Heart left ventricle (tissue), 16 donors: ENCODE data around the gene SPECC1. TPM values are rescaled to one million over a fixed set of nuclear protein-coding genes. Genes with fewer than 3 reads are reported as not detected.
"Not testable (repeated sequence)": the region's sequence is repeated elsewhere in the genome, so short reads cannot be mapped to it uniquely, and the experiment has no call there.

ENCODE experiments used
- ATAC-seq, 4 donors: fragments of 200-7000 bp; cut with Tn5 transposase; one replicate each; pipeline ENCODE4 v1.9.1; 2020 to 2022; ENCODE audit warnings: moderate library complexity in 4 of 4, mild to moderate bottlenecking in 3 of 4, moderate number of reproducible peaks in 1 of 4
- DNase-seq, 5 donors: peaks; one replicate each; pipeline ENCODE4 v3.0.0-alpha.2; 2020
- H3K27ac ChIP-seq, 12 donors: fragments of 200-600 bp; sonication (generic) in 4 of 12; one replicate each; pipeline versions ENCODE4 v1.5.0 to v1.8.0; 2016 to 2022; ENCODE audit warnings: mild to moderate bottlenecking in 2 of 12
- H3K27me3 ChIP-seq, 9 donors: fragments of 200-600 bp; sonication (generic) in 2 of 9; one replicate each; pipeline versions ENCODE4 v1.5.1 to v1.8.0; 2016 to 2022; ENCODE audit warnings: mild to moderate bottlenecking in 3 of 9
- H3K36me3 ChIP-seq, 9 donors: fragments of 200-600 bp; sonication (generic) in 2 of 9; one replicate each; pipeline versions ENCODE4 v1.5.0 to v1.8.0; 2018 to 2022; ENCODE audit warnings: mild to moderate bottlenecking in 2 of 9
- H3K4me1 ChIP-seq, 12 donors: fragments of 200-600 bp; sonication (generic) in 4 of 12; one replicate each; pipeline versions ENCODE4 v1.5.0 to v1.8.0; 2016 to 2022; ENCODE audit warnings: mild to moderate bottlenecking in 3 of 12
- H3K4me3 ChIP-seq, 12 donors: fragments of 200-600 bp; sonication (generic) in 4 of 12; one replicate each; pipeline versions ENCODE4 v1.5.0 to v1.8.0; 2017 to 2022; ENCODE audit warnings: mild to moderate bottlenecking in 9 of 12, moderate library complexity in 4 of 12
- H3K9me3 ChIP-seq, 12 donors: fragments of 200-600 bp; sonication (generic) in 4 of 12; one replicate each; pipeline versions ENCODE4 v1.5.0 to v1.8.0; 2016 to 2022; ENCODE audit warnings: mild to moderate bottlenecking in 1 of 12
- POLR2A ChIP-seq, 2 donors: fragments of 450-650 bp; IDR thresholded peaks; one replicate each; pipeline ENCODE4 v1.6.1; 2017; ENCODE audit warnings: antibody characterized with exemption in 2 of 2, mild to moderate bottlenecking in 2 of 2, moderate library complexity in 2 of 2
- WGBS, 4 donors: extraction: QIAGEN DNeasy Blood & Tissue Kit in 2 of 4; methylation state at CpG; one replicate each; pipeline versions ENCODE4 v1.1.5 to v1.1.7; 2013 to 2018; 5-methylcytosine and 5-hydroxymethylcytosine counted together
- intact Hi-C, 10 donors: fragments of 100-400 bp; cut with DNase I; formaldehyde crosslinking; loops; one replicate each; pipeline versions ENCODE4 v1.11.1 to v1.14.2; 2022
- polyA plus RNA-seq, 2 donors: library from polyadenylated mRNA; stranded (reverse); fragments of 200-250 nt; gene quantifications; one replicate each; pipeline ENCODE4 v1.2.3, GENCODE V29; 2013
- total RNA-seq, 9 donors: library from RNA; depleted of rRNA in 2 of 9; stranded (reverse); fragments of >200 nt in 2 of 9; fragmentation: NEBNext Ultra II Directional in 3 of 9; extraction: Animal tissue kit (Norgen Biotek cat#: 25700) in 3 of 9; gene quantifications; one replicate each; pipeline versions ENCODE4 v1.1.0 to v1.2.4, GENCODE V29; 2016 to 2023
- TF ChIP-seq, protein P1 (sequence below), 12 donors: fragments of 200-600 bp; sonication (generic) in 4 of 12; IDR thresholded peaks; one replicate each; pipeline versions ENCODE4 v1.5.0 to v1.8.0; 2018 to 2022; ENCODE audit warnings: antibody characterized with exemption in 12 of 12, mild to moderate bottlenecking in 5 of 12
- donor health status: ischemic (EF 13 %, LVEDD 7.1; RV severe dilation, severe dysfunction).
- donor health status: healthy with polysubstance abuse.
- donor health status: DM: no; HTN: yes; CAD: no.
- donor health status: DM: no; HTN: no; CAD: no.
- donor health status: ischemic (EF 25% LVEDD 6.9; RV normal size, moderate dysfunction).
- donor health status: ischemic (EF 25% LVEDD 5.7; RV mildly dilated, moderate dysfunction).
- donor health status: healthy.
- donor health status: DM: yes; HTN: yes; CAD: no.
- donor health status: ischemic (EF 35%, LVEDD 5.7; RV mildly dilated, moderate dysfunction).
- donor health status: nonischemic (EF 11% LVEDD 7.7; RV severe dilation, severe dysfunction).
- donor health status: DM: yes; HTN: yes; CAD: no.
- donor health status: PGD.
- donor health status: ischemic (EF 29% LVEDD 5.4; RV normal size, mild dysfunction).
- donor health status: nonischemic (EF 23%, LVEDD 6.1; RV moderate dilation, normal function).

SPECC1 gene
- total and polyA plus RNA-seq, 11 donors = 3.8 to 18.4 (median 10.6) TPM

DNA sequence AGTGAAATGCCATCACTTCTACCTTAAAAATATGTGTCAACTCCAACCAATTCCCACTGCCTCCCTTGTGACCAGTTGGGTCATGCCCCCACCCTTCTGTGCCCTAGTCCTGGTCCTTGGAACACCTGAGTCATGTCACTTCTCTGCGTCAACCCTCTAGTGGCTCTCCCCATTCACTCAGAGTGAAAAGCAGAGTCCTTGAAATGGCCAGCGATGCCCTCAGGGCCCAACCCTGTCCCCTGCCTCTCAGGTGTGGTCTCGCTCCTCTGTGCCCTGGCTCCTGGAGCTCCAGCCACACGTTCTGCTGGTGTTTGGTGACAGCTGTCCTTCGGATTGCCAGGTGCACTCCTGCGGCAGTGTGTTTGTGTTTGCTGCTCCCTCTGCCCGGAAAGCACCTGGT lies 89.2 kb downstream of the SPECC1 start:
- no peak for DNase-seq
- 79 to 88% (median 82%) methylated on average over 7 of the region's 7 CpGs for WGBS, 4 donors
- Histone ChIP-seq H3K9me3 (no peaks in the 10 kb centered on the region), H3K27me3 (peaks cover 0 to 5% (median 0%) of the 10 kb centered on the region in 9 donors), H3K36me3 (peaks cover 0 to 26% (median 0%) of the 10 kb centered on the region in 9 donors), H3K4me3 (no peak overlapping the region), H3K4me1 (peaks cover 0 to 40% (median 20%) of the 10 kb centered on the region in 12 donors), H3K27ac (no peak overlapping the region)
- no peak for TF ChIP-seq POLR2A (IDR thresholded peaks at IDR 0.05)
- TF ChIP-seq, protein P1, sequence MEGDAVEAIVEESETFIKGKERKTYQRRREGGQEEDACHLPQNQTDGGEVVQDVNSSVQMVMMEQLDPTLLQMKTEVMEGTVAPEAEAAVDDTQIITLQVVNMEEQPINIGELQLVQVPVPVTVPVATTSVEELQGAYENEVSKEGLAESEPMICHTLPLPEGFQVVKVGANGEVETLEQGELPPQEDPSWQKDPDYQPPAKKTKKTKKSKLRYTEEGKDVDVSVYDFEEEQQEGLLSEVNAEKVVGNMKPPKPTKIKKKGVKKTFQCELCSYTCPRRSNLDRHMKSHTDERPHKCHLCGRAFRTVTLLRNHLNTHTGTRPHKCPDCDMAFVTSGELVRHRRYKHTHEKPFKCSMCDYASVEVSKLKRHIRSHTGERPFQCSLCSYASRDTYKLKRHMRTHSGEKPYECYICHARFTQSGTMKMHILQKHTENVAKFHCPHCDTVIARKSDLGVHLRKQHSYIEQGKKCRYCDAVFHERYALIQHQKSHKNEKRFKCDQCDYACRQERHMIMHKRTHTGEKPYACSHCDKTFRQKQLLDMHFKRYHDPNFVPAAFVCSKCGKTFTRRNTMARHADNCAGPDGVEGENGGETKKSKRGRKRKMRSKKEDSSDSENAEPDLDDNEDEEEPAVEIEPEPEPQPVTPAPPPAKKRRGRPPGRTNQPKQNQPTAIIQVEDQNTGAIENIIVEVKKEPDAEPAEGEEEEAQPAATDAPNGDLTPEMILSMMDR (IDR thresholded peaks at IDR 0.05) = no peak
- intact Hi-C loops = loop anchor here in 8 of 10 donors (5.0 kb wide), 4 partner anchors 36 to 106 kb away; partner anchors contain the start of gene SPECC1 (in 4 of the 8)
- no peak for ATAC-seq

- H3K27me3 ChIP-seq, H3K27ac ChIP-seq, DNase-seq, ATAC-seq, H3K4me3 ChIP-seq, intact Hi-C loops, H3K9me3 ChIP-seq: not testable (repeated sequence)
- 92 to 98% (median 94%) methylated on average over 3 of the region's 3 CpGs for WGBS, 4 donors
- H3K4me1 ChIP-seq = peaks cover 0 to 20% (median 8%) of the 10 kb centered on the region in 12 donors
- peaks cover 0 to 26% (median 0%) of the 10 kb centered on the region in 9 donors for H3K36me3 ChIP-seq
These were observed 91.6 kb downstream of the SPECC1 start for GRCh38 chr17:20100806-20101205.

- H3K27ac ChIP-seq = peak overlapping the region in 1 of 12 donors; percentile 2
- peaks cover 0 to 5% (median 0%) of the 10 kb centered on the region in 9 donors for H3K27me3 ChIP-seq
- intact Hi-C loops = no loop called here
- ATAC-seq = peak in 3 of 4 donors; percentile 24 to 73 (median 43)
- no peaks in the 10 kb centered on the region for H3K9me3 ChIP-seq
- WGBS, 4 donors = 35 to 43% (median 39%) methylated on average over 12 of the region's 12 CpGs
- peaks cover 0 to 12% (median 3%) of the 10 kb centered on the region in 12 donors for H3K4me1 ChIP-seq
- no peak for TF ChIP-seq POLR2A (IDR thresholded peaks at IDR 0.05)
- TF ChIP-seq, protein P1 (IDR thresholded peaks at IDR 0.05) = no peak
- H3K4me3 ChIP-seq = no peak overlapping the region
- H3K36me3 ChIP-seq = peaks cover 0 to 11% (median 0%) of the 10 kb centered on the region in 9 donors
- peak in 3 of 5 donors; percentile 36 to 54 (median 51) for DNase-seq
These were observed 94.6 kb downstream of the SPECC1 start for GRCh38 chr17:20103454-20104446.

GRCh38 chr17:20105539-20106280 lies 96.6 kb downstream of the SPECC1 start:
- no peak for ATAC-seq
- Histone ChIP-seq H3K27me3 (peaks cover 0 to 5% (median 0%) of the 10 kb centered on the region in 9 donors), H3K9me3 (no peaks in the 10 kb centered on the region), H3K27ac (no peak overlapping the region), H3K4me3 (no peak overlapping the region), H3K36me3 (peaks cover 0 to 18% (median 3%) of the 10 kb centered on the region in 9 donors), H3K4me1 (peaks cover 0 to 12% (median 2%) of the 10 kb centered on the region in 12 donors)
- 78 to 87% (median 82%) methylated on average over 8 of the region's 8 CpGs for WGBS, 4 donors
- intact Hi-C loops = no loop called here
- TF ChIP-seq POLR2A (IDR thresholded peaks at IDR 0.05) = no peak
- TF ChIP-seq, protein P1 (IDR thresholded peaks at IDR 0.05) = no peak
- no peak for DNase-seq

DNA sequence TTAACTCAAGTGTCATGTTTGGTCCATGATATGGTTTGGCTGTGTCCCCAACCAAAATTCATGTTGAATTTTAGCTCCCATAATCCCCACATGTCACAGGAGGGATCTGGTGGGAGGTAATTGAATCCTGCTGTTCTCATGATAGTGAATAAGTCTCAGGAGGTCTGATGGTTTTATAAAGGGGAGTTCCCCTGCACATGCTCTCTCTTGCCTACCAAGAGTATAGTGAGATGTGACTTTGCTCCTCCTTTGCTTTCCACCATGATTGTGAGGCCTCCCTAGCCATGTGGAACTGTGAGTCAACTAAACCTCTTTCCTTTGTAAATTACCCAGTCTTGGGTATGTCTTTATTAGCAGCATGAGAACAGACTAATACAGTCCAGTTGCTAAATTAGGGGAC lies 97.3 kb downstream of the SPECC1 start:
- H3K4me3 ChIP-seq, H3K9me3 ChIP-seq, ATAC-seq, DNase-seq, H3K27me3 ChIP-seq, H3K27ac ChIP-seq, intact Hi-C loops: not testable (repeated sequence)
- H3K36me3 ChIP-seq = peaks cover 0 to 21% (median 9%) of the 10 kb centered on the region in 9 donors
- peaks cover 0 to 12% (median 2%) of the 10 kb centered on the region in 12 donors for H3K4me1 ChIP-seq
